ENCODE data around the gene LRPPRC. TPM values are rescaled to one million over a fixed set of nuclear protein-coding genes. Genes with fewer than 3 reads are reported as not detected.

Gene LRPPRC
- total RNA-seq, 1 donor from 2014 or later, result 70.8 TPM

DNA sequence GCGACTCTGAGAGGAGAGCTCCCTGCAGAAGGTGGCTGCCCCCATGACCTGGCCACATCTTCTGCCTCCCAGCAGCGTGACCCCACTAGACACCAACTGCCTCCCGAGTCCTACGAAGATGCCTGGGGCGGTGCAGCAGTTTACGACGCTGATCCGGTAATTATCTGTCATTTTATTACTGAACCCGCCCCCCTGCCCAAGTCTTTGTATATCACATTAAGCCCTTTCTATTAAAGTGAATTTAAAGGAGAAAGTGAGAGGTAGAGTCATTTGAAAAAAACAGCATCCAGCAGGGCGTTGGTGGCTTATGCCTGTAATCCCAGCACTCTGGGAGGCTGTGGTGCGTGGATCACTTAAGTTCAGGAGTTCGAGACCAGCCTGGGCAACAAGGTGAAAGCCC is 123.6 kb downstream of the LRPPRC start:
- no peak for DNase-seq (ENCODE audit: low spot score)

GRCh38 chr2:43855292-43855691 is 140.5 kb downstream of the LRPPRC start:
- DNase-seq (ENCODE audit: low spot score), result no peak

DNA sequence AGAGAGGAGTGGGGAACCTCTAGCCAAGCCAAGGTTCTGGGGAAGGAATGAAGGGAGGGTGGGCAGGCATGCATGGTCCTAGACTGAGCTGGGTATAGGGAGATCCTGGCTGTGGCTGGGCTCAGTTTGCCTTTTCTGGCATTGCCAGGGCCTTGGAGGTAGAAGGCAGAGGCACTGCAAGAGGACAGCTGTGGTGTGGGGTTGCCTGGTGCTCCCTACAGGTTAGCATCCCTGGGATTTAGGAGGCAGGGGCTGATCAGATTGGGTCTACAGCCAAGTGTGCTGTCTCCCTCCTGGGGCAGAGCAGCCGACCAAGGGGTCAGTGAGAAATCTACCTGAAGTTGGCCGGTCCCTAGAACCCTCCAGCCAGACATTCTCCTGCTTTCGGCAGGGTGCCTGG is 141.1 kb downstream of the LRPPRC start:
- no peak for DNase-seq (ENCODE audit: low spot score)

- no peak for DNase-seq (ENCODE audit: low spot score)
Observed at GRCh38 chr2:43853141-43854081, 142.4 kb downstream of the LRPPRC start.

DNA sequence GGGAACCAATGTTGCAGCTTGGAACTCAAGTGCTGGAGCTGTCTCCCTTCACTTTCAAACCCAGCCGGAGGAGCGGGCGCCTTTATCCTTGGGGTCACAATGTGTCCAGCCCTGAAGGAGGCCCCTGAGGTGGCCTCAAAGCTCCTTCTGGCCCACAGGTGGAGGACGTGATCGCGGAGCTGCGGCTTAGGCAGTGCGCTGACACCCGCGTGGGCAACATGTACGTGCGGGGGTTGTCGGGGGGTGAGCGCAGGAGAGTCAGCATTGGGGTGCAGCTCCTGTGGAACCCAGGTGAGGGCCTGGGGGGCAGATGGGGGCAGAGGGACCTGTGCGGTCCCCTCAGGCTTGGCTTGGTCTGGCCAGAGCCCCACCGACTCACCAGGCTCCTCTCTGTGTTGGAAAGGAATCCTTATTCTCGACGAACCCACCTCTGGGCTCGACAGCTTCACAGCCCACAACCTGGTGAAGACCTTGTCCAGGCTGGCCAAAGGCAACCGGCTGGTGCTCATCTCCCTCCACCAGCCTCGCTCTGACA is 143.5 kb downstream of the LRPPRC start:
- DNase-seq (ENCODE audit: low spot score), result no peak

DNA sequence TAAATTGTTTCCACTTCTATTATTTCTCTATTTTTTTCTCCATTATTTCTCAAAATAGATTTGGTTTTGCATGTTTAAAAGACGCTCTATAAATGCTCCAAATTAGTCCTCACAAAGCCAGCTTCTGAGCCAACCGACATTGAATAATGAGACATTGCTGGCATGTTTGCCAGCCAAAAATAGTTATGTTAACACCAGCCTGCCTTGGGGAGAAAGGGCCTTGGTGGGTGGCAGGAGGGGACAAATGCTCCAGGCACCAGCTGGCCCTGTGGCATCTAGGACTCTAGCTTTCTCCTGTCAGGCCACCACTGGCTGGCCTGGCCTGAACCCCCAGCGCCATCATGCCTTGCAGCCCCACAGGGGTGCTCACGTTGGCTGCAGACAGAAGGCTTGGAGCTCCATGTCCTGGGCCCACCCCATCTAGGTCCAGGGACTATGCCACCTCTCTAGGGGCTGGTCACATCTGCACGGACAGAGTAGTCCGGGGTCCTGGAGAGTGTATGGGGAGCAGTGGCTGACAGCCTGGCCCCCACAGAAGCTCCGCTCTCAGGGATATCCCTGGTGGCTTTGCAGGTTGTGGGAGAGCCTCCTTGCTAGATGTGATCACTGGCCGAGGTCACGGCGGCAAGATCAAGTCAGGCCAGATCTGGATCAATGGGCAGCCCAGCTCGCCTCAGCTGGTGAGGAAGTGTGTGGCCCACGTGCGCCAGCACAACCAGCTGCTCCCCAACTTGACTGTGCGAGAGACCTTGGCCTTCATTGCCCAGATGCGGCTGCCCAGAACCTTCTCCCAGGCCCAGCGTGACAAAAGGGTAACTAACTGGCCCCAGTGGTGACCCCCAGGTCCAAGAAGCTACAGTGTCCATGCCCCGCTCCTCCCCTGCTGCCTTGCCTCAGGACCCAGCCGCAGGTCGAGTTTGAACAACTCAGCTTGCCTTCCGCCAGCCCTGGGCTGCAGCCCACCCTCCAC is 144.5 kb downstream of the LRPPRC start:
- DNase-seq (ENCODE audit: low spot score), result no peak

GRCh38 chr2:43848214-43848613 is 147.6 kb downstream of the LRPPRC start:
- DNase-seq (ENCODE audit: low spot score), result no peak

- no peak for DNase-seq (ENCODE audit: low spot score)
Observed at GRCh38 chr2:43846140-43846793, 149.5 kb downstream of the LRPPRC start.

- DNase-seq (ENCODE audit: low spot score), result no peak
Observed at GRCh38 chr2:43845181-43845580, 150.6 kb downstream of the LRPPRC start.

DNA sequence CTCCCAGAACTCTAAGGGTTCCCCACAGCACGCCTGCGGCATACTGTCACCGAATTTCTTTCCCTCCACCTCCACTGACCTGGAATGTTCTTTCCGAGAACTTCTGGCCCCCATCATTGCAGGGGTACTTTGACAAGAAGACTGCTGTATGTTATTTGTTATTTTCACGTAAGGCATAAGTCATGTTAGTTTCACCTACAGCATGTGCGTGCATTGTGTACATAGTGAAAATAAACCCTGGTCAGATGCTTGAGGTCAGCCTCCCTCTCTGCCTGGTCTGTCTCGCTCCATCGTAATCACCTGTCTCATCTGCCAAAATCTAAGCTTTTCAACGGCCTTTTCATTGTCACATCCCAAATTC is 152.9 kb downstream of the LRPPRC start:
- DNase-seq (ENCODE audit: low spot score), result no peak

DNA sequence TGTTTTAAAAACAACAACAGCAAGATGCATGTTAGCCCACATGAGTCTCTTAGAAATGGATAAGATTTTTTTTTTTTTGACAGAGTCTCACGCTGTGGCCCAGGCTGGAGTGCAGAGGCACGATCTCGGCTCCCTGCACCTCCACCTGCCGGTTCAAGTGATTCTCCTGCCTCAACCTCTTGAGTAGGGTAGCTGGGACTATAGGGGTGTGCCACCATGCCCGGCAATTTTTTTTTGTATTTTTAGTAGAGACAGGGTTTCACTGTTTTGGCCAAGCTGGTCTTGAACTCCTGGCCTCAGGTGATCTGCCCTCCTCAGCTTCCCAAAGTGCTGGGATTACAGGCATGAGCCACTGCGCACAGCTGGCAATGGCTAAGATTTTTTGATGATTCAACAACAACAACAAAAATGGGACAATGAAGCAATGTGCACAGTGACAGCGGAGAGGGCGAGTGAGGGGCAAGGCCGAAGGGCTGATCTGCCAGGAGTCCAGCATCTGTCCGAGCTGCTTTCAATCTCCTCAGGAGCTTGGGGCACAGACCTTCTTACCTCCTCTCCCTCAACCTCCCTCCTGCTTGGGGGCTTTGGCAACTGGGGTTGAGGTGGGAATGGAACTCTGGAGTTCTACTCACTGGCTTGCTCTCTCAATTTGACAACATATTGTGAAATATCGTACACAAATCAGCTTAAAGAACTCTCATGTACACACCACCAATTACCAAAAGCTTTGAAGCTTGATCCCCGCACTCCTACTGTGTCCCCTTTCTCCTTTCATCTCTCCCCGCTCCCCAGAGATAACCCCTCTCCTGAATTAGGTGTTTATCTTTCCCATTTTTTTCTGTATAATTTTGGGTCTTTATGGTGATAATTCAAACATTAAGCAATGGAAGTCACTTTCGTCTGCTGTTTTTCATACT is 153.6 kb downstream of the LRPPRC start:
- DNase-seq (ENCODE audit: low spot score), result peak; percentile 65

- peak; percentile 71 for DNase-seq (ENCODE audit: low spot score)
Observed at GRCh38 chr2:43840965-43841364, 154.8 kb downstream of the LRPPRC start.

- DNase-seq (ENCODE audit: low spot score), result peak; percentile 71
Observed at GRCh38 chr2:43839776-43840564, 155.8 kb downstream of the LRPPRC start.

GRCh38 chr2:43838560-43839267 is 157.1 kb downstream of the LRPPRC start, which contains the start of the genes ABCG5 and ABCG8:
Gene ABCG5 (minus strand): TSS chr2:43838839. CDS start chr2:43838679, 160 bp downstream.
Gene ABCG8 (plus strand): TSS chr2:43838971. CDS start chr2:43839054, 83 bp downstream.
- DNase-seq (ENCODE audit: low spot score), result peak; percentile 59

DNA sequence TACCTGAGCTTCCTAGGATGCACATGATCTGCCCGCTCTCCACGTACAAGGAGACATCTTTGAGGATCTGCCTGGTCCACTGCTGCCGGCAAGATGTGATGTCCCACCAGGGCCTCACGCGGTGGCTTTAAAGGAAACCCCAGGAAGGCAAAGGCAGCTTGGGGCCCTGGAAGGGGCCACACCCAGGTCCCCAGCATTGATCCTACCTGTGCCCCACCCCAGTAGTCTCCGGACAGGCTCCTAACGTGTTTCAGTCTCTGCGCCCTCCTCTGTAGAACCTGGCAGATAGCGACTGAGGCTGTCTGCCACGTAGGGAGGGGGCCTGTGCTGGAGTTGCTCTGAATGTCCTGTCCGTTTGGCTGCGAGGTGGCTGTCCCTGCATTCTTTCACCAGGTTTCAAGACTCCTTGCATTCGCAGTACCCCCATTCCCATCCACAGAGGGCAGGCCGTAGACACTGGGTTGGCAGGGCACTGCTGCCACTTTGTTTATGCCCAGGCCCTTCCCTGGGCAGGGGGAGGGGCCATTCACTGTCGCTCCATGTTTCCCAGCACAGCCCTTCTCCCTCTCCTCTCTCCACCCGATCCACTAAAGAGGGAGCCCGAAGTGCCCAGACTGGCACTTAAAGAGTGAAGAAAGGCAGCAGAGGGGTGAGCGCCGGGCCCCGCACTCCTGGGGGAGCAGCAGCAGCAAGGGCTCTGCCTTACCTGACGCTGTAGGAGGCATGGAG is 157.8 kb downstream of the LRPPRC start:
- peak; percentile 87 for DNase-seq (ENCODE audit: low spot score)

DNA sequence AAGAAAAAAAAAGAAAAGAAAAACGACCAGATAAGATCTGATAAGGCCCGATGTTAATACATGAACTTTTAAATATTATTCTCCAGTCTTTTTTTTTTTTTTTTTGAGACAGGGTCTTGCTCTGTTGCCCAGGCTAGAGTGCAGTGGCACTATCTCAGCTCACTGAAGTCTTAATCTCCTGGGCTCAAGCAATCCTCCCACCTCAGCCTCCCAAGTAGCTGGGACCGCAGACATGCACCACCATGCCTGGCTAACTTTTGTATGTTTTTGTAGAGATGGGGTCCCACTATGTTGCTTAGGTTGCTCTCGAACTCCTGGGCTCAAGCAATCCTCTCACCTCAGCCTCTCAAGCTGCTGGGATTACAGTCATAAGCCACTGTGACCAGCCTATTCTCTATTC is 158.8 kb downstream of the LRPPRC start:
- DNase-seq (ENCODE audit: low spot score), result no peak
